ENCODE measurements around the gene C16orf95. TPM values are rescaled to one million over a fixed set of nuclear protein-coding genes. Genes with fewer than 3 reads are reported as not detected.

Gene C16orf95
- polyA plus RNA-seq, 4 donors, result 1.9 to 5.4 (median 3.7) TPM

GRCh38 chr16:87333581-87334331, 16.6 kb upstream of the C16orf95 start:
- no peak for DNase-seq (ENCODE audit: low read depth in 4 of 4, low spot score in 3 of 4)

GRCh38 chr16:87333101-87333500, 15.9 kb upstream of the C16orf95 start:
- DNase-seq (ENCODE audit: low read depth in 4 of 4, low spot score in 3 of 4), result no peak

GRCh38 chr16:87332150-87332549, 15.0 kb upstream of the C16orf95 start:
- no peak for DNase-seq (ENCODE audit: low read depth in 4 of 4, low spot score in 3 of 4)

GRCh38 chr16:87331241-87331801, 14.1 kb upstream of the C16orf95 start:
- DNase-seq (ENCODE audit: low read depth in 4 of 4, low spot score in 3 of 4), result no peak

GRCh38 chr16:87330646-87331045, 13.5 kb upstream of the C16orf95 start:
- DNase-seq (ENCODE audit: low read depth in 4 of 4, low spot score in 3 of 4), result no peak

GRCh38 chr16:87330257-87330624, 13.0 kb upstream of the C16orf95 start:
- no peak for DNase-seq (ENCODE audit: low read depth in 4 of 4, low spot score in 3 of 4)

GRCh38 chr16:87329436-87330256, 12.5 kb upstream of the C16orf95 start:
- DNase-seq (ENCODE audit: low read depth in 4 of 4, low spot score in 3 of 4), result no peak

- no peak for DNase-seq (ENCODE audit: low read depth in 4 of 4, low spot score in 3 of 4)
Measured at GRCh38 chr16:87328846-87329245, 11.7 kb upstream of the C16orf95 start.

GRCh38 chr16:87327798-87328495, 10.8 kb upstream of the C16orf95 start:
- no peak for DNase-seq (ENCODE audit: low read depth in 4 of 4, low spot score in 3 of 4)

GRCh38 chr16:87326151-87326571, 9.0 kb upstream of the C16orf95 start:
- DNase-seq (ENCODE audit: low read depth in 4 of 4, low spot score in 3 of 4), result no peak

- DNase-seq (ENCODE audit: low read depth in 4 of 4, low spot score in 3 of 4), result no peak
Measured at GRCh38 chr16:87325423-87325858, 8.2 kb upstream of the C16orf95 start.

GRCh38 chr16:87324411-87325275, 7.5 kb upstream of the C16orf95 start:
- peak in 1 of 4 donors; percentile 8 for DNase-seq (ENCODE audit: low read depth in 4 of 4, low spot score in 3 of 4)

- DNase-seq (ENCODE audit: low read depth in 4 of 4, low spot score in 3 of 4), result no peak
Measured at GRCh38 chr16:87323727-87324410, 6.7 kb upstream of the C16orf95 start.

- no peak for DNase-seq (ENCODE audit: low read depth in 4 of 4, low spot score in 3 of 4)
Measured at GRCh38 chr16:87322833-87323726, 5.9 kb upstream of the C16orf95 start.

- no peak for DNase-seq (ENCODE audit: low read depth in 4 of 4, low spot score in 3 of 4)
Measured at GRCh38 chr16:87322360-87322759, 5.2 kb upstream of the C16orf95 start.

- DNase-seq (ENCODE audit: low read depth in 4 of 4, low spot score in 3 of 4), result no peak
Measured at GRCh38 chr16:87321336-87322107, 4.3 kb upstream of the C16orf95 start.

GRCh38 chr16:87320510-87321227, 3.5 kb upstream of the C16orf95 start:
- DNase-seq (ENCODE audit: low read depth in 4 of 4, low spot score in 3 of 4), result no peak
